ENCODE results near the gene RARG.

DNA sequence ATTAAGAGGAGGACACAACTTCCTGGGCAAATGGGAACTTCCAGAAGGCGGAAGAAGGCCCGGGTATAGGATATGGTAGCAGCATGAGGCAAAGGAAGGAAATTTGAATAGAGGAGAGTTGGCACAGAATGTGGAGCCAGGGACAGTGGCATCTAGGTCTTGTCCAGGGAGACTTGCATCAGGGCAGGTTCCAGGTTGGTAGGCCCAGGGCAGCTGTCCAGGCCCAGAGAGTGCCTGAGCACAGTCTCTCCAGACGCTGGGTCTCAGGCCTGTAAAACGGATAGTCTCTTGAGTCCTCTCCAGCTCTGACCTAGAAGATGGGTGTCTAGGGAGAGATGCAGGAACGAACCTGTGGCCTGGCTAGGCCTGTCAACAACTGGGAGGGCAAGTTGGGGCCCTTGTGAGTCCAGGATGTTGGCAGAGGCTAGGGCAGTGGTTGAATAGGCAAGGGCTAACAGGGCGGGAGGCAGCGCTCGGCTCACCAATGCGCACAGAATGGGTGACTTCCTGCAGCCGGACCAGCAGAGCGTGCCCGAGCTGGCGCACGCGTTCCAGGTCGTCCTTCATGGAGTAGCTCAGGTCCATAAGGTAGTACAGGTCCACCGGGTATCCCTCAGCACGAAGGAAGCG lies 34.9 kb downstream of the RARG start:
- TF ChIP-seq POLR2A (IDR thresholded peaks at IDR 0.05), result no peak
- TF ChIP-seq, protein P1, sequence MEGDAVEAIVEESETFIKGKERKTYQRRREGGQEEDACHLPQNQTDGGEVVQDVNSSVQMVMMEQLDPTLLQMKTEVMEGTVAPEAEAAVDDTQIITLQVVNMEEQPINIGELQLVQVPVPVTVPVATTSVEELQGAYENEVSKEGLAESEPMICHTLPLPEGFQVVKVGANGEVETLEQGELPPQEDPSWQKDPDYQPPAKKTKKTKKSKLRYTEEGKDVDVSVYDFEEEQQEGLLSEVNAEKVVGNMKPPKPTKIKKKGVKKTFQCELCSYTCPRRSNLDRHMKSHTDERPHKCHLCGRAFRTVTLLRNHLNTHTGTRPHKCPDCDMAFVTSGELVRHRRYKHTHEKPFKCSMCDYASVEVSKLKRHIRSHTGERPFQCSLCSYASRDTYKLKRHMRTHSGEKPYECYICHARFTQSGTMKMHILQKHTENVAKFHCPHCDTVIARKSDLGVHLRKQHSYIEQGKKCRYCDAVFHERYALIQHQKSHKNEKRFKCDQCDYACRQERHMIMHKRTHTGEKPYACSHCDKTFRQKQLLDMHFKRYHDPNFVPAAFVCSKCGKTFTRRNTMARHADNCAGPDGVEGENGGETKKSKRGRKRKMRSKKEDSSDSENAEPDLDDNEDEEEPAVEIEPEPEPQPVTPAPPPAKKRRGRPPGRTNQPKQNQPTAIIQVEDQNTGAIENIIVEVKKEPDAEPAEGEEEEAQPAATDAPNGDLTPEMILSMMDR (IDR thresholded peaks at IDR 0.05), result no peak

All from adrenal gland (tissue), 5 donors.